ENCODE data around the gene CEP112. TPM values are rescaled to one million over a fixed set of nuclear protein-coding genes. Genes with fewer than 3 reads are reported as not detected.

CEP112 gene
- total RNA-seq, 1 experiment from 2014 or later = 9.5 TPM

- no peaks in the 10 kb centered on the region for H3K36me3 ChIP-seq (ENCODE audit: control insufficient read depth, insufficient read depth, low read length)
- no peak overlapping the region for H3K4me3 ChIP-seq (ENCODE audit: low read depth in 2 of 2, low read length in 2 of 2)
- DNase-seq (ENCODE audit: low read depth, low spot score) (no peak), ATAC-seq (no peak)
- CTCF ChIA-PET = no interaction called here
- BruUV-seq (replicated peaks) = no TSS peak
- H3K27ac ChIP-seq (ENCODE audit: low read length) = no peak overlapping the region
- in situ Hi-C loops (cut with HindIII; ENCODE audit: low pct_unique_long_range_greater_than_20kb, low sequenced_read_pairs) (no loop called here), intact Hi-C loops (cut with micrococcal nuclease; ENCODE audit: unreplicated experiment) (no loop called here)
- TF ChIP-seq REST (IDR thresholded peaks at IDR 0.05; ENCODE audit: insufficient read depth in 1 of 2, low read depth in 2 of 2, low read length in 1 of 2) = no peak
- no peak for TF ChIP-seq SIN3A (IDR thresholded peaks at IDR 0.05; ENCODE audit: borderline replicate concordance, insufficient read depth, low read depth, low read length)
- no peak for TF ChIP-seq POLR2AphosphoS5 (IDR thresholded peaks at IDR 0.05; ENCODE audit: low read depth, low read length)
- TF ChIP-seq TCF7L2 (IDR thresholded peaks at IDR 0.05; ENCODE audit: low read depth, low read length) = no peak
- TF ChIP-seq CTCF (IDR thresholded peaks at IDR 0.05) = no peak
- POLR2A ChIA-PET = no interaction called here
- H3K4me1 ChIP-seq (ENCODE audit: control insufficient read depth, insufficient read depth, low read length) = no peaks in the 10 kb centered on the region
- no peaks in the 10 kb centered on the region for H3K27me3 ChIP-seq (ENCODE audit: control insufficient read depth, insufficient read depth, low read length)
- 0 out of 2 replicates have a peak, but pooled peaks cover 3% of the 10 kb centered on the region for H3K9me3 ChIP-seq (ENCODE audit: control insufficient read depth, insufficient read depth, low read depth, low read length)
Observed at GRCh38 chr17:66025551-66025950, 166.4 kb downstream of the CEP112 start.

- DNase-seq (ENCODE audit: low read depth, low spot score) (no peak), ATAC-seq (no peak)
- H3K36me3 ChIP-seq (ENCODE audit: control insufficient read depth, insufficient read depth, low read length) = no peaks in the 10 kb centered on the region
- no peaks in the 10 kb centered on the region for H3K4me1 ChIP-seq (ENCODE audit: control insufficient read depth, insufficient read depth, low read length)
- BruUV-seq (replicated peaks) = no TSS peak
- 0 out of 2 replicates have a peak, but pooled peaks cover 3% of the 10 kb centered on the region for H3K9me3 ChIP-seq (ENCODE audit: control insufficient read depth, insufficient read depth, low read depth, low read length)
- in situ Hi-C loops (cut with HindIII; ENCODE audit: low pct_unique_long_range_greater_than_20kb, low sequenced_read_pairs) = no loop called here
- ChIA-PET CTCF (no interaction called here), POLR2A (no interaction called here)
- intact Hi-C loops (cut with micrococcal nuclease; ENCODE audit: unreplicated experiment) = no loop called here
- TF ChIP-seq REST (IDR thresholded peaks at IDR 0.05; ENCODE audit: insufficient read depth in 1 of 2, low read depth in 2 of 2, low read length in 1 of 2) = no peak
- TF ChIP-seq CTCF (IDR thresholded peaks at IDR 0.05) = peak; percentile 25
- no peak overlapping the region for H3K4me3 ChIP-seq (ENCODE audit: low read depth in 2 of 2, low read length in 2 of 2)
- no peaks in the 10 kb centered on the region for H3K27me3 ChIP-seq (ENCODE audit: control insufficient read depth, insufficient read depth, low read length)
- H3K27ac ChIP-seq (ENCODE audit: low read length) = no peak overlapping the region
Observed at GRCh38 chr17:66021757-66022156, 170.2 kb downstream of the CEP112 start.
